GM21717 (cell line): ENCODE data around the gene TDG.

Source experiments
- ATAC-seq: cut with Tn5 transposase; IDR thresholded peaks from one replicate; pipeline ENCODE4 v1.9.1; 2021; ENCODE audit warnings: mild to moderate bottlenecking, moderate library complexity; ENCODE audit not compliant: unreplicated experiment

The TDG gene

GRCh38 chr12:103958621-103959020, 7.1 kb upstream of the TDG start:
- ATAC-seq = no peak

GRCh38 chr12:103960616-103961227, 5.0 kb upstream of the TDG start:
- no peak for ATAC-seq

- no peak for ATAC-seq
Observed at GRCh38 chr12:103962493-103962892, 3.2 kb upstream of the TDG start.

- no peak for ATAC-seq
Observed at GRCh38 chr12:103964805-103965204, 867 bp upstream of the TDG start.

- no peak for ATAC-seq
Observed at GRCh38 chr12:103965255-103965589, 450 bp upstream of the TDG start.

- ATAC-seq = no peak
Observed at GRCh38 chr12:103966736-103967135, 1.1 kb downstream of the TDG start.

GRCh38 chr12:103969391-103969790, 3.7 kb downstream of the TDG start:
- ATAC-seq = no peak

GRCh38 chr12:103973909-103974308, 8.2 kb downstream of the TDG start:
- ATAC-seq = no peak

GRCh38 chr12:103975368-103975767, 9.7 kb downstream of the TDG start:
- ATAC-seq = no peak

GRCh38 chr12:103978384-103978982, 12.8 kb downstream of the TDG start:
- no peak for ATAC-seq

GRCh38 chr12:103986829-103987228, 21.2 kb downstream of the TDG start:
- no peak for ATAC-seq

GRCh38 chr12:103994235-103994634, 28.6 kb downstream of the TDG start:
- ATAC-seq = no peak

- no peak for ATAC-seq
Observed at GRCh38 chr12:103996595-103996994, 30.9 kb downstream of the TDG start.

GRCh38 chr12:103997286-103997900, 31.7 kb downstream of the TDG start:
- no peak for ATAC-seq

- no peak for ATAC-seq
Observed at GRCh38 chr12:103998976-103999375, 33.3 kb downstream of the TDG start.

- ATAC-seq = no peak
Observed at GRCh38 chr12:104000807-104001434, 35.2 kb downstream of the TDG start.

- ATAC-seq = no peak
Observed at GRCh38 chr12:104002686-104003085, 37.0 kb downstream of the TDG start.

- no peak for ATAC-seq
Observed at GRCh38 chr12:104003596-104003995, 37.9 kb downstream of the TDG start.

- no peak for ATAC-seq
Observed at GRCh38 chr12:104006929-104007328, 41.3 kb downstream of the TDG start.

GRCh38 chr12:104010121-104010520, 44.4 kb downstream of the TDG start:
- no peak for ATAC-seq

GRCh38 chr12:104010606-104011169, 45.0 kb downstream of the TDG start:
- no peak for ATAC-seq

- ATAC-seq = no peak
Observed at GRCh38 chr12:104011253-104011652, 45.6 kb downstream of the TDG start.
